ENCODE data around the gene ADGRB3.
"Not testable (repeated sequence)": the region's sequence is repeated elsewhere in the genome, so short reads cannot be mapped to it uniquely, and the experiment has no call there.

Gene ADGRB3

DNA sequence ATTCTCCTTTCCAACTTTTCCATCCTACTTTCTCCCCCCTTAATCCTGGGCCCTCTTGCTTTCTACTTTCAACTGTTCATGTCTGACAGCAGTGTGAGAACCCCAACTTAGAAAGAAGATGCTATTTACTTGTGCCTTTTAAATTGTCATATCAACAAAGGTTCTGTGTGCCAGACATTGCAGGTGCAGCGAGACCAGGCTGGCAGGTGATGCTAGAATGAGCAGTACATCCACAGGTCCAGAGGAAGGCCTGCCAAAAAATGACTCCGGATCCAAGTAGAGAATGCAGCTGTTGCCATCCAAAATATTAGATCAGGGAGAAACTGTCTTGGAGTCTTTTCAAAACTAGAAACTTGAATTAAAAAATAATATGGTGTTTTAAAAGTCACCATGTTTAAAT is 651.2 kb downstream of the ADGRB3 start:
- no peak for DNase-seq

DNA sequence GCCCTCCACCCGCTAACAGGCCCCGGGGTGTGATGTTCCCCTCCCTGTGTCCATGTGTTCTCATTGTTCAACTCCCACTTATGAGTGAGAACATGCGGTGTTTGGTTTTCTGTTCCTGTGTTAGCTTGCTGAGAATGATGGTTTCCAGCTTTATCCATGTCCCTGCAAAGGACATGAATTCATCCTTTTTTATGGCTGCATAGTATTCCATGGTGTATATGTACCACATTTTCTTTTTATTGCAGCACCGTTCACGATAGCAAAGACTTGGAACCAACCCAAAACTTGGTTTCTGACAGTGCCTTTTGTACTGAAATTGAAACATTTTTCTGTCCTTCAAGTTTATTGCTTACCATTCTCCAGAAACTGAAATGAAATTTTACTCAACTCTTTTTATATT is 653.1 kb downstream of the ADGRB3 start:
- not testable (repeated sequence) for DNase-seq

DNA sequence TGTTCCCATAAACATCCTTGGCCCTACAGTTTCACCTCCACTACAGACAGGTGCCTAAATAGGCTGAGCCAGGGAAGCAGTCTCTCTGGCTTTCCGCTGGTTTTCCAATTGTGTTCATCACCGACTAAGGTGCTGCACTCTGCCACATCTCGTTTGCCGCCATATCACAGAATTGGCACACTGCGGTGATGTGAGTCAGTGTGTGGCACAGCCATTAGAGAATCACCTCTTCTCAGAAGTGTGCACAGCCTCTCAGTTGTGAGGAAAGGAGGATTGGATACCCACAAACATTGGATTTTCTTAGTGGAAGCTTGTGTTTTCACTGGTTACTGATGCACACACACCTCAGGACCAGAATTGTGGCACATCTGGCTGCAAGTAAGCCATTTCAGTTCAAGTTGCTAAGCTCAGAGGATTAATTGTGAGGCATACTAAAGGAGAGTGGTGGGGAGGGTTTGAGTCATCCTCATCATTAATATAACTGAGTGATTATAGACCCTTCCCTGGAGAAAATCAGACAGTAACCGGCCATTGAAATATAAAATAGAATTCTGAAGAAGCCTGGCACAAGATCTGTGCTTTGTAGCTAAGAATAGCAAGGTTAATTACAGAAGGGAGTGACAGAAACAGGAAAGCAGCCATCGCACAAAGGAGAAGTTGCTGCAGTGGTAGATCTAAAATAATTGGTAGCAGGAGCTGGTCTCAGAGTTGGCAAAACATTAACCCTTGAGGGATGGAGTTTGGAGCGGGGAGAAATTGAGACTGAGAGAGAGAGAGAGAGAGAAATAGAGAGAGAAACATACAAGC is 654.8 kb downstream of the ADGRB3 start:
- no peak for DNase-seq

DNA sequence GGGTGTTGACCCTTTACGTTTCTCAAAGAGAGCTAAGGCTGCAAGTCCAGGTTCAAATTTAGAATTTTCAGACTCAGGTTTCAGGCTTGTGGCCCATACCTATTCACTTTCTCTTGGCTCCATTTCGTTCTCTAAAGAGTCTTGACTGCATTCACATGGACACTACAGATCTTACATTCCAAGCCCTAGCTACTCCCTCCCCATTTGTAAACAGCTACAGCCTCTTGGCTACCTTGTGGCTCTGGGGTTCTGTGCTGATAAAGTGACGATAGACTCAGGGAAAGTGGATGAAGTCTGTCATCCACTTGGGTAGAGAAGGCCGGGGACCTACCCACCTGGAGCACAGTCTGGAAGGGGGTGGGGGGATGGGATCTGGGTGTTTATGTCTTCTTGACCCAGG is 658.4 kb downstream of the ADGRB3 start:
- DNase-seq = no peak

DNA sequence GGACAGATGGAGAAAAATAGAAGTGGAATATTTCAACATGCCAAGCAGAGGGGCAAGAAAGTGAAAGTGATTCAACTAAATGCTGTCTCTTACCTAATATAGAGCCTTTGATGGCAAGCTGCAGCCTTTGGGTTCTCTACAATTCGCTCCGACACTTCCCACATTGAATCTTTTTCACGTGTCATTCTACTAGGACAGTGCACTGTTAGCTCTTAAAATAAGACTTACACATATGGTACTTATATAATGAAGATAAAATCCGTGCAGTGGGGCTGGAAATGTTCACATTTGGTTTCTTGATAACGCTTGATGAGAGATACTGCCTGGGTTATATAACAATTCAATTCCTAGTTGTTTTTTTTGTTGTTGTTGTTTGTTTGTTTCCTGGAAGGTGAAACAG is 659.3 kb downstream of the ADGRB3 start:
- DNase-seq = no peak

DNA sequence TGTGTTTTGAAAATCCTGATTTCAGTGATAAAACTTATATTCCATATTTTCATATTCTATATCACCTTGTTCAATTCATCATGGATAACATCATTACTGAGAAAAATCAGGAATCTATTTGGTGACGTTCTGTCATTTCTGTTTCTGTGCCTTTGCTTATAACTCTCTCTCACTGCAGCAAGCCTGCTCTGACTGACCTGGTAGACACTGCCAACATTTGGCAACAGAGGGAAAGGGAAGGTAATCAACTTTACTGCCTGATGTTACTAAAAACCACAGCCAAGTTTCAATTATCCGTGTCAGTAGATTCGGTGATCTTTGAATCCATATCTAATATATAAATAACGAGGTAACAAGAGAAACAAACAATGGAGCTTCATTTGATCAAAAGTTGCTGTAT is 659.8 kb downstream of the ADGRB3 start:
- DNase-seq = no peak

DNA sequence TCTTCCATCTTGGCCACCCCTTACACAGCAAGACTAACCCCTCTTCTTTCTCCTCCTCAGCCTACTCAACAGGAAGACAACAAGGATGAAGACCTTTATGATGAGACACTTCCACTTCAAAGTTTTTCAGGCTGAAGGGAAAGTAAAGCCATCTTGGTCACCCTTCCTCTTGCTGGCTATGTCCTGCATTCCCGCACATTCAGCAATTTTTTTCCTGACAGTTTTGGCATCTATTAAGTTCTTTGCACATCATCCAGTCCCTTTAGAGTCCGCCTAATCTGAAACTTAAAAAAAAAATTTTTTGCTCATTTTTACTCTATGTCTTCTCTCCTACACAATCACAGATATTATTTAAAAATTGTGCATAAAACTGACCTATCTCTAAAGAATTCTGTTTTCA is 668.3 kb downstream of the ADGRB3 start:
- DNase-seq = no peak

DNA sequence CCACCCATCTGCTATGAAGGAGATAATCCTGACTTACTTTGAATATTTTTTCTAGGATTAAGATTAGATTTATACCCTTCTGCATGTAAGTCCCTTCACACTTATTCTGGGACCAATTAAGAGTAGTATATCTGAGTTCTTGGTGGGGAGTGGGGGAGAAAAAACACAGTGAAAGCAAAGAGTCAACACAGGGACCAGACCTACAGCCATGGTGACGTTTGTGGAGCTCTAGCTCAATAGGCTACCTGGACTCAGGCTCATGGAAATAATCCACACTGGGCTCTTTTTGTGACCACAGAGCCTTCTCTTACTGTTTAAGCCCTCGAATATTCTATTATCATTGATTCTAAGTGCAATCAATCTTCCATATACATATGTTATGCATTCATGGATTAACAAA is 670.4 kb downstream of the ADGRB3 start:
- no peak for DNase-seq

DNA sequence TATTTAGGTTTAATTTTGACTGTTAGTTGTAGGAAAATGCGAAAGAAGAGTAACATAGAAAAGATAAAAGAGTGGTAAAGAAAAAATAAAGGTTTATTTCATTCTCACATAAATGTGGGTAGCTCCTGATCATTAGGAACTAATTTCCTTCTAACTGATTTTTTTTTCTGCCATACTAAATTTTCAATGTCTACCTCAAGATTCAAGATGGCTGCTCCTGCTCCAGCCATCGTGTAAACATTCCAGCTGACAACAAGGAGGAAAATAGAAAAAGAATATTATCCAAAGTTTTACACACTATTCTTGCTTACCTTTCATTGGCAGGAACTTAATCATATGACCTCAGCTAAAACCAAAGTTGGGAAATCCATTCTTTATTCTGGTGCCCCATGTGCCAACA is 673.5 kb downstream of the ADGRB3 start:
- no peak for DNase-seq

DNA sequence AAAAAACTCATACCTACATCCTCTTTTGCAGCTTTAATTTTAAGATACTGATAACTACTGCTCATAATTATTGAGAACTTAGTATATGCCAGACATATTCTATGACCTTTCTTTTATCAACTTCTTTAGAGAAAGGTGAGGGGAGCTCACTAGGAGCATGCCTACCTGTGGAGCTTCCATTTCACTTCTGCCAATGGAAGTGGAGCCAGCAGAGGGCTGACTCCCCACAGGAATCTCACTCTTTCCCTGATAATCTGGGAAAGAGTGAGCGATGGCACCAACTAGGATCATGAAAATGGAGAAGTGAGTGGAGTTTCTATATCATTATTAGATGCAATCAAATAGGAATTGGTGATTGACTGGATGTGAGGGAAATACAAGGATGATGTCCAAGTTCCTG is 676.8 kb downstream of the ADGRB3 start:
- no peak for DNase-seq

DNA sequence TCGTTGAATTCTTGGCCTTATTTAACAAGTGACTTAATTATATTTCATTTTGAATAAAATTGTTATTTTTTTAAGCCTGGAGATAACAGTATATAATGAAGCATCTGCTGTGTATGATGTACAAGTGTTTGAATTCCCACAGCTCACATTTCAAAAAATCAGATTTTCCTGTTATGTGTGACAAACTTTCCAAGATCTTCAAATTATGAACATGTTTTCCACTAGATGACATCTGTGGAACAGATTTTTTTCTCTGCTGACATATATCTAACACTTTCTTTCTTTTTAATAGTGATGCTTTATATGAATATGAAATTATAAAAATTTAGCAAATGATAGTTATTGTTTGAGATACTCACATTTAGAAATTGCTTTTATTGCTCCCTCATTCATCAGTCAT is 678.9 kb downstream of the ADGRB3 start:
- no peak for DNase-seq

DNA sequence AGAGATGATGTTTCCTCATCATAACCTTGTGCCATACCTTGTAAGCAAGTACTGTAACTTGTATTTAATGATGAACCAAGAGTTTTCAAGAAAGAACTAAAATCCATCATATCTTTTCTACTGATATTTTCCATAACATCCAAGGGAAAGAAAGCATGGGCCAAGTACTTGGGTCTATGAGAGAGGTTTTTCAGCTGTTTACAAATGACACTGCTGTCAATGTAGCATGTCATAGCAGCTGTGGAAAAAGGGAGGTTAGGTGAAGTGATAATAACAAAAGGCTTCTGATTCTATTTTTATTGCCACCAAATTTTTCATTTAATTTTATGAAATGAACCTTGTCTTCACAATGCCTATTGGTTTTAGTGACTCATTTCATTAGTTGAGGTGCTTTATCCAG is 679.4 kb downstream of the ADGRB3 start:
- no peak for DNase-seq

DNA sequence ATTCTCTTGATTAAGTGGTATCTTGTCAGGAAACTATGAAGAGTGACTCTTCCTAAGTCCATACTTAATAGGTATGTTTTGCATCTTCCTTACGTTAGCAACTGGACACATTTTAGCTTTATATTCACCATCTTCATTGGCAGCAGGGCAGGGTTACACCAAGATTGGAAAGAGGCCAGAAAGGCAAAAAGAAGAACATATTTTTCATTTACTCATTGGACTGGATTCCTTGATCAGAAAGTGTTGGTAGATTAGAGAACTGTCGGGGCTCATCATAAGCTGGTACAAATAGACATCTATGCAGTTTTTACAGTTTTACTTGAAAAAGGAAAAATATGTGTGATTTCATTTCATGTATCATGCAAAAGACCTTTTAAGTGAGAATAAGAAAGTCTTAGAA is 696.8 kb downstream of the ADGRB3 start:
- no peak for DNase-seq

DNA sequence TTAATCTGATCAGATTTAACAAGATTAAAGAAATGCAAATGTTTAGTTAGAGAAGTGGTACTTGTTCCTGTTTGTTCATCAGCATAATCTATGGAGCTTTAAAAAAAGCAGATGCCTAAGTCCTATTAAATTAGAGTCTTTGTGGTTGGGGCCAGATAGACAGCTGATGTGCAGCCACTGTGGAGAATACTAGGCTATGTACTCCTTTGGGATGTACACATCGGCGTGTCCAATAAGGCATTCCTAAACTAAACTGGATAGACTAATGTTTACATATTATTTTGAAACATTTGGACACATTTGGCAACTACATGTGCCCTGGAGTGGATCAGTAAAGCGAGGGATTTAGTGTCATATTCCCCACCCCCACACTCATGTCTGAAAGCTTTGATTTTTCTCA is 702.2 kb downstream of the ADGRB3 start:
- DNase-seq = no peak

DNA sequence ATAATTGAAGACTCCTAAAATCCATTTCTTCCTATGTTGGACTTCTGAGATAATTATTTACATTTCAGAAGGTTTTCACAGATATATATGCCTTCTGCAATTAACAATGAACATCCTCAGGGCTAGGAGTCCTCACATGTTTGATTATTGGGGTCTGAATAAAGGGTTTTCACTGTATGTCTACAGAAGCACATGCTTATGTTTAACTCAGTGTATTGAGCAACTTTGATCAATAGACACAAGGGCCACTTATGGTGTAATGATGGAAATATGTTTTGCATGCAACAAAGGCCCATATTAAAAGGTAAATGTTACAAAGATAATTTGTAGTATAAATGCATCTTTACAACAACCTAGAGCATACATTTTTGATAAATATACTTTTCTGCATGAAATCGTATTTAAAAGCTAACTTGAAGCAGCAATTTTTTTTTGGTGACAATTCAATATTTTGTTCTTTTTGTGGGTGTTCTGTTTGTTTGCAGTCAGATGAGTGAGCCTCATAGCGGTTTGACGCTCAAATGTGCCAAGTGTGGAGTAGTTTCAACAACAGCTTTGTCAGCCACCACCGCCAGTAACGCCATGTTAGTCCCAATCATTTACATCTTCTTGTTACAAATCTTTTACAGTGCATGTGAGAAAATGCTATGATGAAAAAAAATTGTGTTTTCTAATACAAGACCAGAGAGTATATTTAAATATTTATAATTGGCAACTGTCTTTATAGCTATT is 703.5 kb downstream of the ADGRB3 start:
- DNase-seq = no peak

DNA sequence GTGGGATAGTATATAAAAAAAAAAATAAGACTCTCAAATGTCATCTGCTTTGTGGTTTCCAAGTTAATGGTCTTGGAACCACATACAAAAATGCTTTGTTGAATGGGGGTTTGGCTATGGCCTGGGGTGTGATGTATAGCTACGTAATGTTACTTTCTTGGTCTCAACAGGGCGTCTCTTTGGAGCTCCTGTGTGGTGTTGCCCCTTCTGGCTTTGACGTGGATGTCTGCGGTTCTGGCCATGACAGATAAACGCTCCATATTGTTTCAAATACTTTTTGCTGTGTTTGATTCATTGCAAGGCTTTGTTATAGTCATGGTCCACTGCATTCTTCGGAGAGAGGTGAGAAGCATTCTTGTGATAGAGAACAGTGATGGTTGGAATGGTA is 704.1 kb downstream of the ADGRB3 start:
- no peak for DNase-seq

DNA sequence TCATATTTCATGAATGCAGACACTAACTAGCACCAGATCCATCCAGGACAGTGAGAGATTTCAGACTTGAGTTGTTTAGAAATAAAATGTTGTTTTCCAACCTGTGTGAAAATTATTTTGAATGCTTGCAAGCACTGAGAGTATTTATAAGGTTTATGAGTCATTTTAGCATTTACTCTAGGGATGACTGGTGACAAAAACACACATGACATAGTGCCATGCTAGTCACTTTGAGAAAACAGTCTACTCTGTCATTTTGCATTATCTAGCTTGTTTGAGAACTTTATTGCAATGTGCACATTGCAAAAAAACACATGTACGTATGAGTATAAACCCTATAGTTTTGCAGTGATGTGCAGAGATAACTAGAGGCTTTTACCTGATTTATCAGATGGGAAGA is 705.1 kb downstream of the ADGRB3 start:
- DNase-seq = no peak

DNA sequence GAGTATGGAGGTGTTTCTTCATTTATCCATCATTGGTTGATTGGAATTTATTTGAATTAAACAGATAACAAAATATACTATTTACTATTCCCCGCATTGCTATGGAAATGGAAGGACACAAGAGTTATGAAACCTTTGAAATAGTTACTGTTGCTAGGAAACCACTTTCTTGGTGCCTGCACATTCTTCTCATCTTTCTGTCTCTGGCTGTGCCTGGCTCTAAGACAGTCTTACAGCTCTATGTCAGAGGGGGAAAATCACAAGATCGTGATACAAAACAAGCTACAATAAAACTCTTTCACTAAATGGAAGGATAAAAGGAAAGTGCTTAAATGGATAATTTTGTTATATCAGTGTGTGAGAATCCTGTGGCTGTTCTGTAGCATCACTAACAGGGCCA is 708.8 kb downstream of the ADGRB3 start:
- no peak for DNase-seq

DNA sequence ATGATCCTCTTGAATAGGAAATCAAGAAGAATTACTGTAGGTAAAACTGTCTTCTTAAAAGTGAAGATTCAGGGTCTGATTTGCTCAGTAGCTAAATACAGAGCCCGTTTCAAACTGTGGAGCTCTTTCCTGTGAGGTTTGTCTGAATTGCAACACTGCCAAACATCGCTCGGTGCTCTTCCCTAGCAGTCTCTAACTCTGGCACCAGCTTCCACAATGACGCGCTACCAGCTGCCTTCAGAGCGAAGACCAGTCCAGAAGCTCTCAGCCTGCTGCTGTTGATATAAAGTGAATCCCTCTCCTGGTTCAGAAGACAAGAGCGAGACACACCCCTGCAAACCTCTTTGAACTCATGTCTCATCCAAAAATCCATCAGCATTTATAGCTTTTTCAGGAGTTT is 714.7 kb downstream of the ADGRB3 start:
- DNase-seq = no peak

DNA sequence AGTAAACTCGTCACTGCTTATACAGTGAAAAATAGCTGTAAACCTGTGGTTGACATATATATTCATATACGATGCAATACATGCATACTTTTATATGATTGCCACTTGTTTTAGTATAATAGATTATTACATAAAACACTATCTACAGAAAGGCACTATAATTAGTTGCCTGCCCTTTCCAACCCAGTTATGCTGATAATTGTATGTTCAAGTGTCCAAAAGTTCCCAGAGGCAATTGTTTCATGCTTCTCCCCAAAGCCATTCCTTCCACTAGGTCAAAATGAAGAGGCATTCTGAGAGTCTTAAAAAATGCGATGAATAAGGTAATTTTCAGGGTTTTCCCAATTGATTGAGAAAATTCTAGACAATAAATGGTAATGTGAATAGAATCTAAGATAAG is 727.1 kb downstream of the ADGRB3 start:
- DNase-seq = no peak

DNA sequence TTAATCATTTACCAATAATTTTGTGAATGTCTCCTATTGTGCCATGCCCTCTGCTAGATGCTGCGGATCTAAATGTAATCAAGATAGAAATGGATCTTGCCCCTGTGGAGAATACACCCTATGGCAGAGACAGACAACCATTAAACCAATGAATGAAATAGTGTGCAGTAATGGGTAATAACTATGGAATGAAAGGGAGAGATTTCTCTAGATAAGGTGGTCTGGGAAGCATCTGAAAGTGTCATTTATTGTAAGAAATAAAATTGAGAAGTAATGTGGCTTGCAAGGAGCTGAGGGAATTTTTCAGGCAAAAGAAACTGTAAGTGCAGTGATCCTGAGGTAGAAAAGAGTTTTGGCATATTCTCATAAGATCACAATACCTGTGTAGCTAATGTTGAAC is 731.7 kb downstream of the ADGRB3 start:
- no peak for DNase-seq

DNA sequence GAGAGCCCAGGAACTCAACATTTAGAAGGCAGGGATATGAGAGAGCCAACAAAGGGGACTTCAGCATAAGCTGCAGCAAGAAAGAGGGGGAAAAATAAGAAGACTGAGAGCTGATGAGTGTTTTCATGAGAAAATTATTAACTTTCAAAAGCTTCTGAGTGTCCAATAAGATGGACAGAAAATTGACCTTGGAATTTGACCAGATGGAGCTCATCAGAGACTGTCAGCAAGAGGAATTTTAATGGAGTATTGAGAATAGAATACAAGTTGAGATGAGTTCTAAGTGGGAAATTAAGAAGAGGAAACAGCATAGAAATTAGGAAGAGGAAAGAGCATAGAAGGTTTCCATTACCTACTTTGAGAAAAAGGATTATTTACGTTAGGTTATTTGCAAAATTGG is 733.5 kb downstream of the ADGRB3 start:
- DNase-seq = no peak

DNA sequence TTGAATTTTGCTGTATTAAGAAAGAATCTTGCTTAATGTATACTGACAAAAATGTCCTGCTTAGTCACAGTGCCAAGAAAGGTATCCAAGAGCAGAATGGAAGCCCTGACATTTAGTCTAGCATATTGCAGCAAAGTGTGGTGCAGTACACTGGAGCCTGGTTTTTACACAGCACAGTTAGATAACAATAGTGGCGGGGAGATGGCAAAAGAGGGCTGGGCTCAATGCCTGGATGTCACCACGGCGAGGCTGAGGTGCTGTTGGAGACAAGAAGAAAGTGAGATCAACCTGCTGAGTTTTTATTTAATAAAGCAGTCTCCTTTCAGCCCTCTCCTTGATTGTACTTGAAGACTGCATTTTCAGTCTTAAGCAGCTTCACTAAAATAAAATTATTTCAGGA is 735.7 kb downstream of the ADGRB3 start:
- DNase-seq = no peak

DNA sequence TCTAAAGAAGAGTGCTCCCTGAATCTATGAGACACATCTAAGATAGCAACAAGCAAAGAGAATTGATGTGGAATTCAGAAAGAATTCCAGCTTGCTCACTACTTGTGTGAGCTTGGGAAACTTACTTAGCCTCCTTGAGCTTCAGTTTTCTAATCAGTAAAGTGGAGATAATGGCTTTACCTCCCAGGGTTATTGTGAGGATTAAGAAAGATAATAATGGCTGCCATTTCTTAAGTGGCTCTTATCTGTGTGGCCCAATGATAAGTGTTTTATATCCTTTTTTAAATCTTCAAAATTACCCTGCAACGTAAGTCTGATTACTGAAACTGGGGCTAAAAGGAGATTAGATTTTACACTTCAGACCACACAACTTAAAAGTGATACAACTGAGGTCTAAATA is 743.2 kb downstream of the ADGRB3 start:
- DNase-seq = no peak

DNA sequence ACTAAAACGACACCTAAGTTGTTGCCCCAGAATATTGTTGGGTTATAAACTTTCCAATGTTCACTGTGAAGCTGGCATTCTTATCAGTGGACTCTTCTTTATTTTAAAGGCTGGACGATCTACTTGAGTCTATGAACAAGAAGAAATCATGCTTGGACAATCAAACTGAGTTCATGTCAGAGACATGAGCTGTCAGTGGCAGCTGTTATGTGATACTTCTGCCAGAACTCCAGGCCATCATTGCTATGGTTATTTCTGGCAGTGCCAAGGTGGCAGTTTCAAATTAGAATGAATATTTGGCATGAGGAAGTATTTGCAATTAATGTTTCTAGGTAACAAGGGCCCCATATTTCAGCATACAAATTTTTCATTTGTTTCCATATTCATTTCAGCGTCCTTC is 744.4 kb downstream of the ADGRB3 start:
- no peak for DNase-seq
